NK-92 (cell line): Measurements from ENCODE around the gene OXCT2.

ENCODE experiments used
- DNase-seq: peaks from one replicate; lab custom pipeline; 2025; ENCODE audit not compliant: unreplicated experiment; lab: John Stamatoyannopoulos, UW

The OXCT2 gene

GRCh38 chr1:39737546-39738169, 33.5 kb downstream of the OXCT2 start:
- no peak for DNase-seq

DNA sequence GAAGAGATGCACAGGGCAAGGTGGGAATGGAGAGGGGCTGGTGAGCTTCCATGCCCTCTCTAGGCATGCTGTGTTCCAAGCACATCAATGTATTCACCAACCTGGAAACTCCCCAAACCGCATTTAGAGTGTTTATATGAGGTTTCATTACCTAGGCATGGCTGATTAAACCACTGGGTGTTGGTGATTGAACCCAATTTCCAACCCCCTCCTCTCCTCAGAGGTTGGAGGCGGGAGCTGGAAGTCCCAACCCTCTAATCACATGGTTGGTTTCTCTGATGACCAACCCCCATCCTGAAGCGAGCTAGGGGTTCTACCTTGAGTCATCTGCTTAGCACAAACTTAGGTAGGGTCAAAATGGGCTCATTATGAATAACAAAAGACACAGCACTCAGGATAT, 35.4 kb downstream of the OXCT2 start:
- DNase-seq, result no peak

GRCh38 chr1:39733161-39733560, 38.0 kb downstream of the OXCT2 start:
- DNase-seq, result no peak

DNA sequence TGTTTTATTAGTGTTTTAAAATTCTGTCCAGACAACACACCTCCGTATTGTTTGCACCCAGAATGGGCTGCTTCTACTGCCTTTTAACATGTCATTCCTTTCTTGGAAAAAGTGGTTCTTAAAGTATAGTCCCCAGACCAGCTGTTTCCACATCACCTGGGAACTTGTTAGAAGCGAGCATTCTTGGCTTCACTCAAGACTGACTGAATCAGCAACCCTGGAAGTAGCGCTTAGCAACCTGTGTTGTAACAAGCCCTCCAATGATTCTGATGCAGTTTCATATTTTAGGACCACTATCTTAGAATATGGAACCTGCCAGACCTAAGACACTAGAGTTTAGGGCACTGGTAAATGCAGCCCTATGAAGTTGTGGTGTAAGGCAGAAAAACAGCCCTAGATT, 38.4 kb downstream of the OXCT2 start:
- no peak for DNase-seq

DNA sequence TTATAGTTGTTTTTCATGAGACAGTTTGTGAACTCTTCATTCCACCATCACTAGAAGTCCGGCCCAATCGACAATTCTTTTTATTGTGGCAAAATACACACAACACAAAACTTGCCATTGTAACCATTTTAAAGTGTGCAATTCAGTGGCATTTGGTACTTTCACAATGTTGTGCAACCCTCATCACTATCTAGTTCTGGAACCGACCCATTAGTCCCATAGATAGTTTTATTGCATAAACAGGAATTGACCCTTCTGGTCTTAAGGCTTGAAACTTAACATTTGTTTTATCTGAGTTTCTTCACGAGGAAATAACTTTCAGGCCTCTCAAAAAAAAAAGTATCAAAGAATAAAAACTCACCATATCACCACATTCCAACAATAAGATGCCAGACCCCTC, 41.3 kb downstream of the OXCT2 start:
- DNase-seq, result no peak

DNA sequence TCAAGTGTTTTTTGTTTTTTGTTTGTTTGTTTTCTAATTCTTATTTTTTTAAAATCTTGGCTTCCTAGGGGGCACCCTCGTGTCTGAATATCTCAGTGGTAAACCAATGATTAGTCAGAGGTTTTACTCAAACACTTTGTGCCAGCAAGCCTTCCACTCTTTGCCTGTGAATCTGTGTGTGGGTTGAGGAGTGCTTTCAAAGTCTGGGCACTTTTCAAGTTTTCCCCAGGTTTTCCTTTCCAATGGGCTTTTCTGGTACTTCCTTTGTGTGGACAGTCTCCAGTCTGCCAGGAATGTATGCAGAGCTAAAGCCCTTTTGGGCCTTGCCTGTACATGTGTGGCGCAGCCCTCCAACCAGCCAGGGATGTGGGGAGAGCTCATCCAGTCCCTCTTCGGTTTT, 42.1 kb downstream of the OXCT2 start:
- DNase-seq, result no peak

- DNase-seq, result no peak
Measured at GRCh38 chr1:39727932-39728317, 43.2 kb downstream of the OXCT2 start.

GRCh38 chr1:39727221-39727931, 43.8 kb downstream of the OXCT2 start:
- DNase-seq, result no peak

- DNase-seq, result no peak
Measured at GRCh38 chr1:39726600-39726999, 44.5 kb downstream of the OXCT2 start.

DNA sequence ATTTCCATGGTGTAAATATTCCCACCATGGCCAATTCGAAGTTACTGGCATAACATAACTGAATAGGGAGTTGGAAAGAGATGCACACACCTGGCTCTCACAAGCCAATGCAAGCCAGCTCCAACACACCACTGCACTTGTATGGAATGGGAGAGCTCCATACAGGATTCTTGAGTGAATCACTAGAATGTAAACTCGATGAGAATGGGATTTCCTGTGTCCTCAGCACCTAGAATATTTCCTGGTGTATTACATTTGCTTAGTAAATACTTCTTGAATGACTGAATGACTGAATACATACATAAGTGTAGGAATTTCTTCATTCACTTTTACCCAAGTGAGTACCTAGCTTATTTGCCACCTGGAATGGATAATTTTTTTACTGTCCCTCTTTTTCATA, 48.7 kb downstream of the OXCT2 start:
- no peak for DNase-seq

GRCh38 chr1:39721664-39722063, 49.5 kb downstream of the OXCT2 start:
- no peak for DNase-seq

DNA sequence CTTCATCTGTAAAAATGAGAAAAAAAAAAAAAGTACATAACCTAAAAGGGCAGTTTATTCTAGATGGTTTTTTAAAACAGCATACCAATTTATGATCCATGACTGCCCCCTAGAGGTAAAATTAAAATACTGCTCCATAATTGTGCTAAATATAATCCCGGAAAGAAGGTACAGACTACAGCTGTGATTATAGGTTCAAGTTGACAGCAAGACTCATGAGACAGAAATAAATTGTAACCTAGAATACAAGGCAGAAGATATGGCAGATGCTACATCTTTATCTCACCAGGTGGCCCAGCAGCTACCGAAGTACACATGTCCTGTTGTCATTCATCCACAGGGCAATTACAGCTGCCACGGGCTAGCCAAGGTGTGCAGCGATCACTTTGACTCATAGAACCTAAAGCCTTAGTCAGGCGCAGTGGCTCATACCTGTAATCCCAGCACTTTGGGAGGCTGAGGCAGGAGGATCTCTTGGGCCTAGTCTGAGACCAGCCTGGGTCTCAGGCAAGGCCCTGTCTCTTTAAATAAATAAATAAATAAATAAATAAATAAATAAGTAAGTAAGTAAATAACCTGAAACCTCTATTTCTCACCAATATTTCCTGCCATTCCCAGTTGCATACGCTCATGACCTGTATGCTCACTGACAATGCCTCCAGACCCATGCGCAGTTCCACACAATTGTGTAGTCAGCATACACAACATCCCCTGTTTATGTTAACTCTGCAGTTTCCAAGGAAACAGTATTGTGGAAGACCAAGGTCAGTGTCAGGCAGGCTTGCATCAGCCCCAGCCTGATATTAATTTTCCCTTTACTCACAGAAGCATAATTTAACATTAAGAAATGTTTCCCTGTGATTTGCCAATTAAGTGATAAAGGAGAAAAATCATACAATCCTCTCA, 50.8 kb downstream of the OXCT2 start:
- DNase-seq, result no peak
